Measurements from ENCODE around the gene PNPLA6.

DNA sequence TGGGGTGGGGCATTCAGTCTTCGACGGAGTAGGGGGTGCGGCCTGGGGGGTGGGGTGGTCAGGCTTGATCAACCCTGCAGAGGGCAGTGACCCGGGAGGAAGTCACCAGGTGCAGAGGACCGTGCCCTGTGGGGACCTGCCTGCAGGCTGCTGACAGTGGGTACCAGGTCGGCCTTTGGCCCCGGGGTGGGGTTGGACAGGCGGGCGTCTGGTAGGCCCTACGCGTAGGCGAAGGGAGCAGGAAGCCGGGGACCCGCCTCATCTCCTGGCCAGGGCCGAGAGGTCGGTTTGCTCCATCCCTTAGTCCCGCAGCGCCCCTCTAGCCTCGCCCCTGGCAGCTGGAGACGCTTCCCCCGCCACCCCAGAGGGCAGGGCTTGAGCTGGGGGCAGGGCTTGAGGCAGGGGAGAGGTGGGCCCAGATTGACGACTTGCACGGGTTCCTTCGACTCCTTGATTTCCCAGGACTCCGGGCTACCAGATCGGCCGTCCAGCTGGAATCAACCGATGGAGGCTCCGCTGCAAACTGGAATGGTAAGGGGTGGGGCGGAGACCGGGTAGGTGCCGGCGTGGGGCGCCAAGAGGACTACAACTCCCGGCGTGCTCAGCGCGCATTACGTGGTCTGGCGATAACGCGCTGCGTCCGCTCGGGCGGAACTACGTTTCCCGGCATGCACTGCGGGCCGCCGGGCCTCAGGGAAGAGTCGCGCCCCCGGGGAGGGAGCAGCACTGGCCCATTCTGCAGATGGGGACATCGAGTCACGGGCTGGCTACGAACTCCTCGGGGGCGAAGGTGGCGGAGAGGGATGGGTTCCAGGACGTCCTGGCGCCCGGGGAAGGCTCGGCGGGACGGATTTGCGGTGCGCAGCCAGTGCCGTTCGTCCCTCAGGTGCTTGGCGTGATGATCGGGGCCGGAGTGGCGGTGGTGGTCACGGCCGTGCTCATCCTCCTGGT, at the start of gene PNPLA6:
- TF ChIP-seq, protein P1, sequence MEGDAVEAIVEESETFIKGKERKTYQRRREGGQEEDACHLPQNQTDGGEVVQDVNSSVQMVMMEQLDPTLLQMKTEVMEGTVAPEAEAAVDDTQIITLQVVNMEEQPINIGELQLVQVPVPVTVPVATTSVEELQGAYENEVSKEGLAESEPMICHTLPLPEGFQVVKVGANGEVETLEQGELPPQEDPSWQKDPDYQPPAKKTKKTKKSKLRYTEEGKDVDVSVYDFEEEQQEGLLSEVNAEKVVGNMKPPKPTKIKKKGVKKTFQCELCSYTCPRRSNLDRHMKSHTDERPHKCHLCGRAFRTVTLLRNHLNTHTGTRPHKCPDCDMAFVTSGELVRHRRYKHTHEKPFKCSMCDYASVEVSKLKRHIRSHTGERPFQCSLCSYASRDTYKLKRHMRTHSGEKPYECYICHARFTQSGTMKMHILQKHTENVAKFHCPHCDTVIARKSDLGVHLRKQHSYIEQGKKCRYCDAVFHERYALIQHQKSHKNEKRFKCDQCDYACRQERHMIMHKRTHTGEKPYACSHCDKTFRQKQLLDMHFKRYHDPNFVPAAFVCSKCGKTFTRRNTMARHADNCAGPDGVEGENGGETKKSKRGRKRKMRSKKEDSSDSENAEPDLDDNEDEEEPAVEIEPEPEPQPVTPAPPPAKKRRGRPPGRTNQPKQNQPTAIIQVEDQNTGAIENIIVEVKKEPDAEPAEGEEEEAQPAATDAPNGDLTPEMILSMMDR (IDR thresholded peaks at IDR 0.05; ENCODE audit: poor library complexity): no peak
- TF ChIP-seq EZH2 (IDR thresholded peaks at IDR 0.05; ENCODE audit: borderline replicate concordance): no peak
- no peak for TF ChIP-seq EZH2phosphoT487 (IDR thresholded peaks at IDR 0.05; ENCODE audit: low read depth, severe bottlenecking, unreplicated experiment)

Measured in hepatocyte (in vitro differentiated cells).